Measurements from ENCODE around the gene TRNT1.

TRNT1 gene

GRCh38 chr3:3113042-3113709 lies 13.6 kb upstream of the TRNT1 start:
- DNase-seq = no peak

- DNase-seq = no peak
Observed at GRCh38 chr3:3117651-3118050, 9.1 kb upstream of the TRNT1 start.

GRCh38 chr3:3119393-3119851 lies 7.3 kb upstream of the TRNT1 start:
- no peak for DNase-seq

GRCh38 chr3:3125977-3126376 lies 763 bp upstream of the TRNT1 start:
- DNase-seq = no peak

- DNase-seq = peak; percentile 48
Observed at GRCh38 chr3:3127432-3128010, 781 bp downstream of the TRNT1 start.

GRCh38 chr3:3129579-3129978 lies 2.8 kb downstream of the TRNT1 start:
- DNase-seq = no peak

- DNase-seq = no peak
Observed at GRCh38 chr3:3133500-3133899, 6.8 kb downstream of the TRNT1 start.

GRCh38 chr3:3134750-3135448 lies 8.2 kb downstream of the TRNT1 start:
- no peak for DNase-seq

GRCh38 chr3:3137526-3137925 lies 10.8 kb downstream of the TRNT1 start:
- no peak for DNase-seq

- no peak for DNase-seq
Observed at GRCh38 chr3:3141939-3142338, 15.2 kb downstream of the TRNT1 start.

- no peak for DNase-seq
Observed at GRCh38 chr3:3145831-3146230, 19.1 kb downstream of the TRNT1 start.

- DNase-seq = no peak
Observed at GRCh38 chr3:3149560-3149959, 22.8 kb downstream of the TRNT1 start.

- no peak for DNase-seq
Observed at GRCh38 chr3:3151513-3151912, 24.8 kb downstream of the TRNT1 start.

GRCh38 chr3:3154879-3155610 lies 28.3 kb downstream of the TRNT1 start:
- no peak for DNase-seq

- DNase-seq = no peak
Observed at GRCh38 chr3:3157484-3157883, 30.7 kb downstream of the TRNT1 start.

GRCh38 chr3:3160826-3161225 lies 34.1 kb downstream of the TRNT1 start:
- no peak for DNase-seq

GRCh38 chr3:3165241-3165640 lies 38.5 kb downstream of the TRNT1 start:
- DNase-seq = peak; percentile 18

- no peak for DNase-seq
Observed at GRCh38 chr3:3165650-3166049, 38.9 kb downstream of the TRNT1 start.

GRCh38 chr3:3170998-3171397 lies 44.3 kb downstream of the TRNT1 start:
- no peak for DNase-seq

GRCh38 chr3:3172627-3173026 lies 45.9 kb downstream of the TRNT1 start:
- no peak for DNase-seq

GRCh38 chr3:3177861-3178497 lies 51.2 kb downstream of the TRNT1 start:
- DNase-seq = no peak

GRCh38 chr3:3178498-3179328 lies 52.0 kb downstream of the TRNT1 start:
- peak; percentile 6 for DNase-seq

Data from stimulated activated CD4-positive, alpha-beta T cell treated with anti-CD3 and anti-CD28 coated beads, Interleukin-4, amount 100 ng/mL, for 24 hours (primary cell).